Measurements from ENCODE around the gene TMEM203.

TMEM203 gene

GRCh38 chr9:137161558-137162486 lies 43.6 kb downstream of the TMEM203 start:
- DNase-seq (ENCODE audit: low read depth in 2 of 2) = no peak
- H3K4me3 ChIP-seq (replicated peaks in 1 of 2; ENCODE audit: low read depth in 2 of 2, low read length in 2 of 2) = no peak overlapping the region
- TF ChIP-seq CTCF (IDR thresholded peaks at IDR 0.05; ENCODE audit: low read depth, low read length) = no peak

- no peak overlapping the region for H3K4me3 ChIP-seq (replicated peaks in 1 of 2; ENCODE audit: low read depth in 2 of 2, low read length in 2 of 2)
- no peak for DNase-seq (ENCODE audit: low read depth in 2 of 2)
- TF ChIP-seq CTCF (IDR thresholded peaks at IDR 0.05; ENCODE audit: low read depth, low read length) = no peak
These were observed 44.5 kb downstream of the TMEM203 start for GRCh38 chr9:137160716-137161557.

GRCh38 chr9:137160054-137160425 lies 45.4 kb downstream of the TMEM203 start:
- no peak for DNase-seq (ENCODE audit: low read depth in 2 of 2)
- H3K4me3 ChIP-seq (replicated peaks in 1 of 2; ENCODE audit: low read depth in 2 of 2, low read length in 2 of 2) = no peak overlapping the region
- TF ChIP-seq CTCF (IDR thresholded peaks at IDR 0.05; ENCODE audit: low read depth, low read length) = no peak

- no peak for DNase-seq (ENCODE audit: low read depth in 2 of 2)
- TF ChIP-seq CTCF (IDR thresholded peaks at IDR 0.05; ENCODE audit: low read depth, low read length) = no peak
- no peak overlapping the region for H3K4me3 ChIP-seq (replicated peaks in 1 of 2; ENCODE audit: low read depth in 2 of 2, low read length in 2 of 2)
These were observed 46.1 kb downstream of the TMEM203 start for GRCh38 chr9:137159105-137160053.

GRCh38 chr9:137158625-137159024 lies 46.8 kb downstream of the TMEM203 start:
- TF ChIP-seq CTCF (IDR thresholded peaks at IDR 0.05; ENCODE audit: low read depth, low read length) = no peak
- H3K4me3 ChIP-seq (replicated peaks in 1 of 2; ENCODE audit: low read depth in 2 of 2, low read length in 2 of 2) = no peak overlapping the region
- DNase-seq (ENCODE audit: low read depth in 2 of 2) = no peak
